Pancreas (tissue), 10 donors: ENCODE data around the gene SWAP70. TPM values are rescaled to one million over a fixed set of nuclear protein-coding genes. Genes with fewer than 3 reads are reported as not detected.

ENCODE experiments used
- ATAC-seq, 4 donors: fragments of 200-7000 bp; cut with Tn5 transposase; one replicate each; pipeline versions ENCODE4 v1.8.0 to v1.9.1; 2020; ENCODE audit warnings: mild to moderate bottlenecking in 4 of 4, moderate library complexity in 4 of 4
- DNase-seq, 6 donors: peaks; one replicate each; pipeline ENCODE4 v3.0.0-alpha.2; 2020
- FAIRE-seq: peaks from 2 replicates; lab custom pipeline; 2012; peaks lifted over from hg19 to GRCh38; lab: Jason Lieb, UNC
- H3K27ac ChIP-seq, 4 donors: fragments of 200-600 bp; sonication (generic); 1 replicate in 3 of 4; 2 replicates in 1 of 4; pipeline versions ENCODE4 v1.5.0 to v1.8.0; 2020
- H3K27me3 ChIP-seq, 4 donors: fragments of 200-600 bp; one replicate each; pipeline ENCODE4 v1.8.0; 2021
- H3K36me3 ChIP-seq, 3 donors: fragments of 200-600 bp; sonication (generic) in 1 of 3; one replicate each; pipeline versions ENCODE4 v1.5.0 to v1.8.0; 2020 to 2021
- H3K4me1 ChIP-seq, 3 donors: fragments of 200-600 bp; one replicate each; pipeline ENCODE4 v1.8.0; 2021
- H3K4me3 ChIP-seq, 4 donors: fragments of 200-600 bp; sonication (generic) in 2 of 4; one replicate each; pipeline versions ENCODE4 v1.5.0 to v1.8.0; 2020 to 2021
- H3K9me3 ChIP-seq, 4 donors: fragments of 200-600 bp; one replicate each; pipeline ENCODE4 v1.8.0; 2021
- WGBS, 2 donors: extraction: QIAGEN DNeasy Blood & Tissue Kit; methylation state at CpG; one replicate each; pipeline ENCODE4 v1.1.7; 2013; 5-methylcytosine and 5-hydroxymethylcytosine counted together
- intact Hi-C, 3 donors: fragments of 100-400 bp; cut with DNase I; formaldehyde crosslinking; loops; one replicate each; pipeline versions ENCODE4 v1.11.1 to v1.14.2; 2022
- polyA plus RNA-seq, 2 donors: library from polyadenylated mRNA; stranded (reverse); fragments of 200-250 nt; gene quantifications; one replicate each; pipeline ENCODE4 v1.2.3, GENCODE V29; 2013
- total RNA-seq, 6 donors: library from RNA; stranded (reverse); fragmentation: NEBNext Ultra II Directional in 4 of 6; extraction: Animal tissue kit (Norgen Biotek cat#: 25700) in 4 of 6; gene quantifications; one replicate each; pipeline versions ENCODE4 v1.2.1 to v1.2.4, GENCODE V29; 2021 to 2023
- TF ChIP-seq, protein P1 (sequence below), 4 donors: fragments of 200-600 bp; sonication (generic) in 3 of 4; IDR thresholded peaks; one replicate each; pipeline versions ENCODE4 v1.5.0 to v1.8.0; 2021; ENCODE audit warnings: antibody characterized with exemption in 4 of 4
- donor health status: healthy with polysubstance abuse.
- donor health status: DM: no; HTN: no; CAD: no; lungs with moderate emphysema.
- donor health status: DM: no; HTN: no; CAD: no.
- donor health status: control.
- donor health status: control.
- donor health status: Bipolar disorder and iron deficiency.
- donor health status: DM: yes; HTN: yes; CAD: no.
- donor health status: DM: no; HTN: no; CAD: no.
- donor health status: DM: no; HTN: no; CAD: no.
- donor health status: DM: yes; HTN: yes; CAD: no.

The SWAP70 gene
- 10 to 100 TPM in 4 of 6 donors, 1 to 10 TPM in 2; 9.2 to 22.3 (median 11.9) TPM for total RNA-seq
- polyA plus RNA-seq = 1 to 10 TPM; 4.8 to 8.3 TPM

DNA sequence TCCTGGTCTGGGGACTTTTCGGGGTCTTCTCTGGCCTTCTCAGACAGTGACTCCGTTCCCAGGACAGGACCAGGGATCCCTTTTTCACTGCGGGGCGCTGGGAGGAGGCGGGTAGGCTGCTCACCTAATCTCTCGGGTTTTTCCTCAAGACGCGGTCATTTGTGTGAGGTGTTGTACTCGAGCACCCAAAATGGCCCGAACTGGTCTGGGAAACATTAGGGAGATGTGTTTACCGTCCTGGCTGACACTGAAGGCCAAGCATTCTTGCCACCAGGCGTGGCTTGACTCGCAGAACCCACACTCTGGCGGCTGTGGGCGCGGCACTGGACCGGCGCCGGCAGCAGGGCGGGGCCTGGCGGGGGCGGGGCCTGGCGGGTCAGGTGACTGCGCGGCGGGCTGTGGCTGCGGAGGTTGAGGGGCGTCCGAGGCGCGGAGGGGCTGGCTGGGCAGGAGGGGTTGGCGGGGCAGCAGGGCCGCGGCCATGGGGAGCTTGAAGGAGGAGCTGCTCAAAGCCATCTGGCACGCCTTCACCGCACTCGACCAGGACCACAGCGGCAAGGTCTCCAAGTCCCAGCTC, at the start of gene SWAP70:
TSS of gene SWAP70 (plus strand) at position 379 of the 577 bp plus-strand sequence. CDS start at position 482, 103 bp downstream.
- no peak for FAIRE-seq
- intact Hi-C loops = no loop called here
- no peaks in the 10 kb centered on the region for H3K9me3 ChIP-seq
- peak; percentile 96 to 99 (median 98) for ATAC-seq
- DNase-seq = peak; percentile 85 to 96 (median 90)
- peak within 1 kb of the TSS; percentile 82 to 95 (median 88) for H3K4me3 ChIP-seq
- peak within 1 kb of the TSS; percentile 73 to 86 (median 80) for H3K27ac ChIP-seq
- 0 to 1% methylated on average over 38 of the region's 38 CpGs for WGBS, 2 donors
- no peaks in the 10 kb centered on the region for H3K36me3 ChIP-seq
- H3K4me1 ChIP-seq = no peaks in the 10 kb centered on the region
- TF ChIP-seq, protein P1, sequence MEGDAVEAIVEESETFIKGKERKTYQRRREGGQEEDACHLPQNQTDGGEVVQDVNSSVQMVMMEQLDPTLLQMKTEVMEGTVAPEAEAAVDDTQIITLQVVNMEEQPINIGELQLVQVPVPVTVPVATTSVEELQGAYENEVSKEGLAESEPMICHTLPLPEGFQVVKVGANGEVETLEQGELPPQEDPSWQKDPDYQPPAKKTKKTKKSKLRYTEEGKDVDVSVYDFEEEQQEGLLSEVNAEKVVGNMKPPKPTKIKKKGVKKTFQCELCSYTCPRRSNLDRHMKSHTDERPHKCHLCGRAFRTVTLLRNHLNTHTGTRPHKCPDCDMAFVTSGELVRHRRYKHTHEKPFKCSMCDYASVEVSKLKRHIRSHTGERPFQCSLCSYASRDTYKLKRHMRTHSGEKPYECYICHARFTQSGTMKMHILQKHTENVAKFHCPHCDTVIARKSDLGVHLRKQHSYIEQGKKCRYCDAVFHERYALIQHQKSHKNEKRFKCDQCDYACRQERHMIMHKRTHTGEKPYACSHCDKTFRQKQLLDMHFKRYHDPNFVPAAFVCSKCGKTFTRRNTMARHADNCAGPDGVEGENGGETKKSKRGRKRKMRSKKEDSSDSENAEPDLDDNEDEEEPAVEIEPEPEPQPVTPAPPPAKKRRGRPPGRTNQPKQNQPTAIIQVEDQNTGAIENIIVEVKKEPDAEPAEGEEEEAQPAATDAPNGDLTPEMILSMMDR (IDR thresholded peaks at IDR 0.05) = peak; percentile 14 to 42 (median 29)
- no peaks in the 10 kb centered on the region for H3K27me3 ChIP-seq

DNA sequence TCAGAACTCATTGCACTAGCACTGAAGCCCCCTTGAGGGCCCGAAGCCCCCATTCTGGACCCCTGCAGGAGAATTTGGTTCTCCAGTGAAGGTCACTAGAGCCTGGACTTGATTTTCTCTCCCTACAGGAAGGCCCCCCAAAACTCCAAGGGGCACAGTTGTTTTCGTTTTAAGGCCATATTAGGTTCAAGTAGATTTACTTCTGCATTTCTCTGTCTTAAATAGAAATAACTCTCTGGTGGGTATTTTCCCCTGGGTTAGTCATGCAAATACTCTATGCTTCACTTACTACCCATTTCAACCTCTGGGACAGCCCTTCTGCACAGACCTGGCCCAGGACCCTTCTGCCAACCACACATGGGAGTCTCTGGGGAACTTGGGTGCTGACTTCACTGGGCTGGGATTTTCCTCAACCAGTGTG, 48.8 kb upstream of the SWAP70 start:
- Histone ChIP-seq H3K4me3 (no peak overlapping the region), H3K27ac (peak overlapping the region in 3 of 4 donors; percentile 90 to 98 (median 96)), H3K36me3 (no peaks in the 10 kb centered on the region), H3K27me3 (no peaks in the 10 kb centered on the region), H3K9me3 (no peaks in the 10 kb centered on the region), H3K4me1 (peaks cover 4 to 14% (median 5%) of the 10 kb centered on the region in 3 donors)
- TF ChIP-seq, protein P1 (IDR thresholded peaks at IDR 0.05) = no peak
- WGBS, 2 donors = 63 to 94% methylated on average over 2 of the region's 2 CpGs
- FAIRE-seq = no peak
- DNase-seq = no peak
- ATAC-seq = no peak
- intact Hi-C loops = no loop called here

DNA sequence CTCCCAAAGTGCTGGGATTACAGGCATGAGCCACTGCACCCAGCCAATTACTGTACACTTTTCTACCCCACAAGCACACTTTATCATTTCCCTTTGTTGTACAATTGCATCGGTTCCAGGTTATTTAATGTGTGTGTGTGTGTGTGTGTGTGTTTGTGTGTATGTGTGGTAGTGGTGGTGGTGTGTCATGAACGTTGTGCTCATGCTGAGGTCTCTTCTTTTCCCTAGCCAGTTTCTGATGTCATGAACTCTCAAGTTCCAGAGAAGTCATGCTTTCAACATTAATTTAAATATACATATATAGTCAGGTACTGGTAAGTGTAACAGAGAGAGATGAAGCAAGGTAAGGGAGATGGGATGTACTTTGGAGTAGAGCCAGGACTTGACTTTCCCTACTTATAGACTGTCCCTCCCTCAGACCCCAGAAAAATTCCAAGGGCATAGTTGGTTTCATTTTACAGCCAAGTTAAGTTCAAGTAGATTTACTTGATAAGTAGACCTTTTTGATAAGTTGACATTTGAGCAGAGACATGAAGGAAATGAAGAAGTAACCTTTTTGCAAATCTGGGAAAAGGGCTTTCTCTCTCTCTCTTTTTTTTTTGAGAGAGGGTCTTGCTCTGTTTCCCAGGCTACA, 47.7 kb upstream of the SWAP70 start:
- intact Hi-C loops = no loop called here
- 56 to 61% methylated on average over 2 of the region's 2 CpGs for WGBS, 2 donors
- FAIRE-seq (no peak), DNase-seq (no peak), ATAC-seq (no peak)
- peaks cover 4 to 14% (median 5%) of the 10 kb centered on the region in 3 donors for H3K4me1 ChIP-seq
- H3K9me3 ChIP-seq = no peaks in the 10 kb centered on the region
- H3K4me3 ChIP-seq = no peak overlapping the region
- no peaks in the 10 kb centered on the region for H3K27me3 ChIP-seq
- H3K27ac ChIP-seq = no peak overlapping the region
- H3K36me3 ChIP-seq = no peaks in the 10 kb centered on the region
- TF ChIP-seq, protein P1 (IDR thresholded peaks at IDR 0.05) = no peak

DNA sequence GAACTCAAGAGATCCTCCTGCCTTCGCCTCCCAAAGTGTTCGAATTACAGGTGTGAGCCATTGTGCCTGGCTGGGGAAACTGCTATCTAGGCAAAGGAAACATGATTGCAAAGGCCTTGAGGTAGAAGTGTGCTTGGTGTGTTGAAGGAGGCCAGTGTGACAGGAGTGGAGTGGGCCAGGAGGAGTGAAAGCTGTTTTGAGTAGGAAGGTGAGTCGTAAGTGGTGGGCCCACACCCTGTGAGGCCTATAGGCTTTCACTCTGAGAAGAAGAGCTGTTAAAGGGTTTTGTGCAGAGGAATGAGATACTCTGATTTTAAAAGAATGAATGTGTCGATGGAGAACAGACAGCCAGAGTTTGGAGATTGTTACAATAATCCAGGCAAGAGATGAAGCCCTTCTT, 47.0 kb upstream of the SWAP70 start:
- no peaks in the 10 kb centered on the region for H3K36me3 ChIP-seq
- no peak overlapping the region for H3K27ac ChIP-seq
- FAIRE-seq = no peak
- intact Hi-C loops = no loop called here
- no peaks in the 10 kb centered on the region for H3K9me3 ChIP-seq
- no peak for ATAC-seq
- peaks cover 4 to 14% (median 5%) of the 10 kb centered on the region in 3 donors for H3K4me1 ChIP-seq
- WGBS, 2 donors = 93 to 94% methylated on average over 4 of the region's 4 CpGs
- no peak overlapping the region for H3K4me3 ChIP-seq
- H3K27me3 ChIP-seq = no peaks in the 10 kb centered on the region
- no peak for DNase-seq
- TF ChIP-seq, protein P1 (IDR thresholded peaks at IDR 0.05) = no peak

DNA sequence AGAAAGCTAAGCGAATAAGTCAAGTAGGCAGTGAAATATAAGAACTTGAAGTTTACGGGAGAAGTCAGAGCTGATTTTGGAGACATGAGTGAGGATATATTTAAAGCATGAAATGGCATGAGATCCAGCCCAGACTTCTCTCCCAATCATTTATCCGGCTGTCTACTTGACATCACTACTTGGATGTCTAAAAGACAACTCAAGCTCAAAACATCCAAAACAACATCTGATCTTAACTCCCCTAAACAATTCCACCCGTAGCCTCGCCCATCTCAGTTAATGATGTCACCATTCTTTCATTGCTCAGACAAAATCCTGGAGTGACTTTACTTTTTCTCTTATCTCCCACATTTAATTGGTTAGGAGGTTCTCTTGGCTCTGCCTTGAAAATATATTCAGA, 45.9 kb upstream of the SWAP70 start:
- H3K9me3 ChIP-seq = no peaks in the 10 kb centered on the region
- H3K4me1 ChIP-seq = peaks cover 1 to 9% (median 5%) of the 10 kb centered on the region in 3 donors
- H3K4me3 ChIP-seq = no peak overlapping the region
- FAIRE-seq (no peak), ATAC-seq (no peak), DNase-seq (no peak)
- no peaks in the 10 kb centered on the region for H3K27me3 ChIP-seq
- no peak overlapping the region for H3K27ac ChIP-seq
- H3K36me3 ChIP-seq = no peaks in the 10 kb centered on the region
- intact Hi-C loops = no loop called here
- WGBS, 2 donors = 90 to 92% methylated on average over 5 of the region's 5 CpGs
- TF ChIP-seq, protein P1 (IDR thresholded peaks at IDR 0.05) = no peak
